BE2C (cell line): ENCODE data around the gene CAPN3. TPM values are rescaled to one million over a fixed set of nuclear protein-coding genes. Genes with fewer than 3 reads are reported as not detected.
"Not testable (repeated sequence)": the region's sequence is repeated elsewhere in the genome, so short reads cannot be mapped to it uniquely, and the experiment has no call there.

Experiments
- DNase-seq: peaks from one replicate; pipeline ENCODE4 v3.0.0-alpha.2; 2020
- H3K27me3 ChIP-seq: fragments of 250-450 bp; sonication (Bioruptor Pico); 2 replicates; pipeline ENCODE4 v1.5.1; 2020; ENCODE audit warnings: mild to moderate bottlenecking
- H3K36me3 ChIP-seq: fragments of 250-450 bp; sonication (Bioruptor Pico); 2 replicates; pipeline ENCODE4 v1.5.1; 2020; ENCODE audit warnings: mild to moderate bottlenecking
- H3K4me1 ChIP-seq: fragments of 250-450 bp; sonication (Bioruptor Pico); 2 replicates; pipeline ENCODE4 v1.5.1; 2020
- H3K4me3 ChIP-seq: 2 replicates; pipeline ENCODE4 v1.5.1; 2011; ENCODE audit warnings: low read depth, low read length
- H3K9me3 ChIP-seq: fragments of 250-450 bp; sonication (Bioruptor Pico); 2 replicates; pipeline ENCODE4 v1.5.1; 2020
- CTCF ChIP-seq: IDR thresholded peaks from 2 replicates; pipeline ENCODE4 v1.5.1; 2012; ENCODE audit warnings: mild to moderate bottlenecking, low read depth, low read length
- polyA plus RNA-seq: library from polyadenylated mRNA; unstranded; fragments of >200 nt; gene quantifications from one replicate; pipeline ENCODE4 v1.2.1, GENCODE V29; 2012; ENCODE audit warnings: low read depth, missing spikeins; ENCODE audit not compliant: insufficient read length, insufficient read depth

Gene CAPN3
- polyA plus RNA-seq, result 1.3 TPM

DNA sequence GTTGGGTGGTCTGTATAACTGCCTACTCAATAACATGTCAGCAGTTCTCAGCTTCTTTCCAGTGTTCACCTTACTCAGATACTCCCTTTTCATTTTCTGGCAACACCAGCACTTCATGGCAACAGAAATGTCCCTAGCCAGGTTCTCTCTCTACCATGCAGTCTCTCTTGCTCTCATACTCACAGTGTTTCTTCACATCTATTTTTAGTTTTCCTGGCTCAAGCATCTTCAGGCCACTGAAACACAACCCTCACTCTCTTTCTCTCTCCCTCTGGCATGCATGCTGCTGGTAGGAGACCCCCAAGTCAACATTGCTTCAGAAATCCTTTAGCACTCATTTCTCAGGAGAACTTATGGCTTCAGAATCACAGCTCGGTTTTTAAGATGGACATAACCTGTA lies at the start of gene CAPN3:
Gene CAPN3 (plus strand): TSS at position 253 of the 400 bp plus-strand sequence. CDS start 305 bp downstream, outside the sequence.
- no peaks in the 10 kb centered on the region for H3K27me3 ChIP-seq
- no peak for TF ChIP-seq CTCF
- H3K9me3 ChIP-seq, result no peaks in the 10 kb centered on the region
- H3K36me3 ChIP-seq, result no peaks in the 10 kb centered on the region
- no peak within 1 kb of the TSS for H3K4me3 ChIP-seq
- DNase-seq, result no peak
- no peaks in the 10 kb centered on the region for H3K4me1 ChIP-seq

DNA sequence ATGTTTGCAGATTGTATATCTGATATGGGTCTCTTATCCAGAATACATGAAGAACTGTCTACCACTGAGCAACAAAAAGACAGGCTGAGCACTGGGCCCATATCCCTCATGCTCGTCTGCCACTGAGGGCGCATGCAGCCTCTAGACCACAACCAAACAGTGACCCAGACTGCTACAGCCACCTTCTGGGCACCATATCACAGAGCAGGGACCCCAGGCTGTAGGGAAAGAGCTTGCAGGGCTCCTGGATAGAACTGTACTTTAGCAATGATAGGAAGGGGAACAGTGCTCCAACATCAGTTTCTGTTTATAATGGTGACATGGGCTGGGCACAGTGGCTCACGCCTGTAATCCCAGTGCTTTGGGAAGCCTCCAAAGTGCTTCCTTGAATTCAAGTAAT lies 45.8 kb upstream of the CAPN3 start:
- DNase-seq, result no peak
- Histone ChIP-seq H3K4me3 (no peak overlapping the region), H3K36me3 (no peaks in the 10 kb centered on the region), H3K4me1 (no peaks in the 10 kb centered on the region), H3K9me3 (no peaks in the 10 kb centered on the region), H3K27me3 (no peaks in the 10 kb centered on the region)
- TF ChIP-seq CTCF, result no peak

- H3K4me1 ChIP-seq, result no peaks in the 10 kb centered on the region
- no peaks in the 10 kb centered on the region for H3K27me3 ChIP-seq
- no peaks in the 10 kb centered on the region for H3K36me3 ChIP-seq
- TF ChIP-seq CTCF, result no peak
- no peak overlapping the region for H3K4me3 ChIP-seq
- DNase-seq, result no peak
- no peaks in the 10 kb centered on the region for H3K9me3 ChIP-seq
Measured at GRCh38 chr15:42314818-42315217, 44.5 kb upstream of the CAPN3 start.

- Histone ChIP-seq H3K27me3 (no peaks in the 10 kb centered on the region), H3K36me3 (no peaks in the 10 kb centered on the region), H3K4me3 (no peak overlapping the region), H3K4me1 (no peaks in the 10 kb centered on the region), H3K9me3 (no peaks in the 10 kb centered on the region)
- no peak for TF ChIP-seq CTCF
- no peak for DNase-seq
Measured at GRCh38 chr15:42315521-42315920, 43.8 kb upstream of the CAPN3 start.

DNA sequence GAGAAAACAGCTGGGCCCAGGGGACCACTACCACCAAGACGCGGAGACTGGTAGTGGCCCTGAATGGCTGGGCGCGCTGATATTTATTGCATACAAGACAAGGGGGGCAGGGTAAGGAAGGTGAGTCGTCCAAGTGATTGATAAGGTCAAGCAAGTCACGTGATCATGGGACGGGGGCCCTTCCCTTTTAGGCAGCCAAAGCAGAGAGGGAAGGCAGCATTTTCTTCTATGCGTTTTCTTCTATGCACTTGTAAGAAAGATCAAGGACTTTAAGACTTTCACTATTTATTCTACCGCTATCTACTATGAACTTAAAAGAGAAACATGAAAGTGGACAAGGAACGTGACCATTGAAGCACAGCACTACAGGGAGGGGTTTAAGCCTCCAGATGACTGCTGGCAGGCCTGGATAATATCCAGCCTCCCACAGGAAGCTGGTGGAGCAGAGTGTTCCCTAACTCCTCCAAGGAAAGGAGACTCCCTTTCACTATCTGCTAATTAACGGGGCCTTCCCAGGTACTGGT lies 43.0 kb upstream of the CAPN3 start:
- not testable (repeated sequence) for H3K36me3 ChIP-seq, H3K27me3 ChIP-seq, H3K4me3 ChIP-seq, H3K4me1 ChIP-seq, H3K9me3 ChIP-seq, DNase-seq

- Histone ChIP-seq H3K4me3 (no peak overlapping the region), H3K27me3 (no peaks in the 10 kb centered on the region), H3K9me3 (no peaks in the 10 kb centered on the region), H3K4me1 (no peaks in the 10 kb centered on the region), H3K36me3 (no peaks in the 10 kb centered on the region)
- DNase-seq, result no peak
- TF ChIP-seq CTCF, result no peak
Measured at GRCh38 chr15:42319206-42319605, 40.1 kb upstream of the CAPN3 start.

- no peaks in the 10 kb centered on the region for H3K27me3 ChIP-seq
- no peak for TF ChIP-seq CTCF
Measured at GRCh38 chr15:42324308-42324707, 35.0 kb upstream of the CAPN3 start.

More at GRCh38 chr15:42324308-42324707, 35.0 kb upstream of the CAPN3 start:
- no peaks in the 10 kb centered on the region for H3K4me1 ChIP-seq
- no peaks in the 10 kb centered on the region for H3K36me3 ChIP-seq
- no peak for DNase-seq
- no peaks in the 10 kb centered on the region for H3K9me3 ChIP-seq
- no peak overlapping the region for H3K4me3 ChIP-seq
